Activated naive CD4-positive, alpha-beta T cell treated with anti-CD3 and anti-CD28 coated beads for 36 hours (primary cell): ENCODE results near the gene TMIGD2. TPM values are rescaled to one million over a fixed set of nuclear protein-coding genes. Genes with fewer than 3 reads are reported as not detected.

Source experiments
- CTCF ChIA-PET: fragments of 350-600 bp; sonication (Branson Sonifier 250); formaldehyde crosslinking; loops from one replicate; lab custom pipeline; 2021; ENCODE audit warnings: antibody characterized with exemption; lab: Charles Lee
- DNase-seq: peaks from one replicate; pipeline ENCODE4 v3.0.0-alpha.2; 2020
- H3K27ac Mint-ChIP-seq: one replicate; pipeline ENCODE4 v1.8.0; 2021; ENCODE audit warnings: mild to moderate bottlenecking, mixed read lengths
- H3K27me3 Mint-ChIP-seq: one replicate; pipeline ENCODE4 v1.8.0; 2021; ENCODE audit warnings: low read depth, mixed read lengths
- H3K36me3 Mint-ChIP-seq: one replicate; pipeline ENCODE4 v1.8.0; 2021; ENCODE audit warnings: low read depth, mixed read lengths
- H3K4me1 Mint-ChIP-seq: one replicate; pipeline ENCODE4 v1.8.0; 2021; ENCODE audit warnings: low read depth, mixed read lengths
- H3K4me3 Mint-ChIP-seq: one replicate; pipeline ENCODE4 v1.8.0; 2021; ENCODE audit warnings: mild to moderate bottlenecking, moderate library complexity, mixed read lengths
- H3K9me3 Mint-ChIP-seq: one replicate; pipeline ENCODE4 v1.8.0; 2021; ENCODE audit warnings: mixed read lengths
- intact Hi-C: fragments of 100-400 bp; cut with micrococcal nuclease; formaldehyde crosslinking; loops from one replicate; pipeline ENCODE4 v1.15.1; 2023
- total RNA-seq, 2 experiments: library from RNA; stranded (reverse); gene quantifications; one replicate each; pipeline ENCODE4 v1.2.3, GENCODE V29; 2021

TMIGD2 gene
- total RNA-seq, 2 experiments from 2014 or later = 19.9 to 21.2 TPM

GRCh38 chr19:4268816-4269430 lies 33.3 kb downstream of the TMIGD2 start:
- no peak overlapping the region for H3K4me3 Mint-ChIP-seq
- no peaks in the 10 kb centered on the region for H3K27me3 Mint-ChIP-seq
- H3K27ac Mint-ChIP-seq = no peak overlapping the region
- H3K36me3 Mint-ChIP-seq = peaks cover 32% of the 10 kb centered on the region
- DNase-seq = no peak
- no peaks in the 10 kb centered on the region for H3K9me3 Mint-ChIP-seq
- CTCF ChIA-PET = interaction anchor here (1.1 to 3.5 kb wide), 3 partner anchors 9 to 84 kb away, joined by 4 to 53 read pairs (median 29); no protein-coding TSS in a partner anchor
- intact Hi-C loops = loop anchor here (5.0 kb wide), 1 partner anchor 33 kb away; the partner anchor contains the start of genes FSD1 and TMIGD2
- peaks cover 11% of the 10 kb centered on the region for H3K4me1 Mint-ChIP-seq

- Mint-ChIP-seq H3K4me1 (peaks cover 18% of the 10 kb centered on the region), H3K27me3 (no peaks in the 10 kb centered on the region), H3K4me3 (no peak overlapping the region), H3K36me3 (peaks cover 35% of the 10 kb centered on the region), H3K9me3 (no peaks in the 10 kb centered on the region), H3K27ac (no peak overlapping the region)
- no peak for DNase-seq
- intact Hi-C loops = loop anchor here (1.0 to 5.0 kb wide), 6 partner anchors 34 to 257 kb away; partner anchors contain the start of genes FSD1, MPND, SH3GL1 and STAP2
- CTCF ChIA-PET = interaction anchor here (0.7 to 3.5 kb wide), 10 partner anchors 9 to 501 kb away, joined by 3 to 53 read pairs (median 5); no protein-coding TSS in a partner anchor
Measured at GRCh38 chr19:4267901-4268815, 34.0 kb downstream of the TMIGD2 start.

GRCh38 chr19:4267101-4267900 lies 34.9 kb downstream of the TMIGD2 start:
- Mint-ChIP-seq H3K27me3 (no peaks in the 10 kb centered on the region), H3K9me3 (no peaks in the 10 kb centered on the region), H3K4me1 (peaks cover 20% of the 10 kb centered on the region), H3K36me3 (peaks cover 35% of the 10 kb centered on the region), H3K4me3 (no peak overlapping the region), H3K27ac (no peak overlapping the region)
- peak; percentile 79 for DNase-seq
- intact Hi-C loops = loop anchor here (1.0 to 5.0 kb wide), 6 partner anchors 35 to 258 kb away; partner anchors contain the start of genes FSD1, MPND, SH3GL1 and STAP2
- CTCF ChIA-PET = interaction anchor here (0.5 to 3.5 kb wide), 30 partner anchors 8 to 502 kb away, joined by 3 to 53 read pairs (median 4); partner anchors contain the start of genes CHAF1A, SH3GL1, STAP2 and TMIGD2

GRCh38 chr19:4266253-4267000 lies 35.8 kb downstream of the TMIGD2 start:
- no peak overlapping the region for H3K4me3 Mint-ChIP-seq
- no peak overlapping the region for H3K27ac Mint-ChIP-seq

GRCh38 chr19:4264812-4265211 lies 37.4 kb downstream of the TMIGD2 start:
- intact Hi-C loops = loop anchor here (5.0 kb wide), 1 partner anchor 37 kb away; the partner anchor contains the start of genes FSD1 and TMIGD2
- Mint-ChIP-seq H3K4me3 (no peak overlapping the region), H3K27ac (peak overlapping the region; percentile 78), H3K27me3 (no peaks in the 10 kb centered on the region), H3K36me3 (peaks cover 35% of the 10 kb centered on the region), H3K9me3 (no peaks in the 10 kb centered on the region), H3K4me1 (peaks cover 20% of the 10 kb centered on the region)
- DNase-seq = no peak
- CTCF ChIA-PET = interaction anchor here (0.7 to 1.2 kb wide), 3 partner anchors 88 to 203 kb away, joined by 5 to 8 read pairs (median 5); no protein-coding TSS in a partner anchor

More at GRCh38 chr19:4266253-4267000, 35.8 kb downstream of the TMIGD2 start:
- DNase-seq = no peak
- Mint-ChIP-seq H3K4me1 (peaks cover 20% of the 10 kb centered on the region), H3K27me3 (no peaks in the 10 kb centered on the region), H3K36me3 (peaks cover 32% of the 10 kb centered on the region), H3K9me3 (no peaks in the 10 kb centered on the region)
- intact Hi-C loops = loop anchor here (2.0 to 5.0 kb wide), 2 partner anchors 36 to 76 kb away; partner anchors contain the start of genes FSD1, MPND and TMIGD2
- CTCF ChIA-PET = interaction anchor here (0.5 to 3.5 kb wide), 28 partner anchors 9 to 243 kb away, joined by 3 to 53 read pairs (median 4); partner anchors contain the start of genes CHAF1A, MPND, SH3GL1 and STAP2

GRCh38 chr19:4260613-4261191 lies 41.5 kb downstream of the TMIGD2 start:
- CTCF ChIA-PET = interaction anchor here (0.7 to 0.9 kb wide), 3 partner anchors 28 to 264 kb away, joined by 3 read pairs; no protein-coding TSS in a partner anchor
- H3K4me3 Mint-ChIP-seq = no peak overlapping the region
- H3K27ac Mint-ChIP-seq = no peak overlapping the region
- intact Hi-C loops = no loop called here
- H3K9me3 Mint-ChIP-seq = peaks cover 1% of the 10 kb centered on the region
- peaks cover 34% of the 10 kb centered on the region for H3K36me3 Mint-ChIP-seq
- H3K4me1 Mint-ChIP-seq = peaks cover 16% of the 10 kb centered on the region
- H3K27me3 Mint-ChIP-seq = no peaks in the 10 kb centered on the region
- no peak for DNase-seq

- H3K4me3 Mint-ChIP-seq = no peak overlapping the region
- H3K4me1 Mint-ChIP-seq = peaks cover 1% of the 10 kb centered on the region
- CTCF ChIA-PET = interaction anchor here (2.2 kb wide), 1 partner anchor 9 kb away, joined by 6 read pairs; no protein-coding TSS in a partner anchor
- peaks cover 1% of the 10 kb centered on the region for H3K9me3 Mint-ChIP-seq
- H3K36me3 Mint-ChIP-seq = peaks cover 40% of the 10 kb centered on the region
- no peak overlapping the region for H3K27ac Mint-ChIP-seq
- intact Hi-C loops = no loop called here
- no peaks in the 10 kb centered on the region for H3K27me3 Mint-ChIP-seq
- no peak for DNase-seq
Measured at GRCh38 chr19:4258181-4258580, 44.0 kb downstream of the TMIGD2 start.

- CTCF ChIA-PET = interaction anchor here (1.3 to 2.2 kb wide), 4 partner anchors 9 to 15 kb away, joined by 4 to 7 read pairs (median 5); partner anchors contain the start of gene YJU2
- intact Hi-C loops = no loop called here
- no peak overlapping the region for H3K27ac Mint-ChIP-seq
- DNase-seq = no peak
- no peak overlapping the region for H3K4me3 Mint-ChIP-seq
- no peaks in the 10 kb centered on the region for H3K4me1 Mint-ChIP-seq
- no peaks in the 10 kb centered on the region for H3K27me3 Mint-ChIP-seq
- peaks cover 48% of the 10 kb centered on the region for H3K36me3 Mint-ChIP-seq
- peaks cover 1% of the 10 kb centered on the region for H3K9me3 Mint-ChIP-seq
Measured at GRCh38 chr19:4257025-4257424, 45.2 kb downstream of the TMIGD2 start.

- no peaks in the 10 kb centered on the region for H3K27me3 Mint-ChIP-seq
- intact Hi-C loops = no loop called here
- no peak overlapping the region for H3K27ac Mint-ChIP-seq
- no peaks in the 10 kb centered on the region for H3K4me1 Mint-ChIP-seq
- CTCF ChIA-PET = interaction anchor here (1.3 to 2.2 kb wide), 4 partner anchors 8 to 15 kb away, joined by 4 to 7 read pairs (median 5); partner anchors contain the start of gene YJU2
- DNase-seq = no peak
- H3K4me3 Mint-ChIP-seq = no peak overlapping the region
- peaks cover 46% of the 10 kb centered on the region for H3K36me3 Mint-ChIP-seq
- peaks cover 1% of the 10 kb centered on the region for H3K9me3 Mint-ChIP-seq
Measured at GRCh38 chr19:4256563-4256962, 45.6 kb downstream of the TMIGD2 start.
